GM21723 (cell line): ENCODE results near the gene PPP3CA.
A peak's percentile ranks its signal among the peaks of the same experiment; 100 is the strongest.

Experiments
- ATAC-seq: cut with Tn5 transposase; IDR thresholded peaks from one replicate; pipeline ENCODE4 v1.9.1; 2021; ENCODE audit warnings: mild to moderate bottlenecking, moderate library complexity; ENCODE audit not compliant: unreplicated experiment

PPP3CA gene

DNA sequence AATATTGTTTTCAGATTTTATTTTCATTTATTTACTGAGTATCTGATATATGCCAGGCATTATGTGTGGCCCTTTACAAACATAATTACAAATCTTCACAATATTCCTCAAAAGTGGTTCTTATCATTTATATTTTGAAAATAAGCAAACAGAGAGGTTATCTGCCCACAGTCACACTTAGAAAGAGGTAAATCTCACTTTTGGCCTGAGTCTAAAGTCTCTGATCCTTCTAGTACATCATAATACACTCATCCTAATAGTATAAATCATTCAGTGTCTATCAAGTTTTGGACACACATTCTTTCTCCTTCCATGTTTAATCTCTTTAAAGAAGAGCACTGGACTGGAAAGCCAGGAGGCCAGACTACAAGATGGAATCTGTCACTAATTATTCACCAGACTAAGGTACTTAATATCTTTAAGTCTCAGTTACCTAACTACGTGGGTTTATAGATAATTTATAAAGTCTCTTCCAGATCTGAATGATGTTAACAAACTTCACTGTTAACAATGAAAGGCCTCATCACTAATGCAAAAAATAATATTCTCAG lies 281.3 kb downstream of the PPP3CA start:
- no peak for ATAC-seq

DNA sequence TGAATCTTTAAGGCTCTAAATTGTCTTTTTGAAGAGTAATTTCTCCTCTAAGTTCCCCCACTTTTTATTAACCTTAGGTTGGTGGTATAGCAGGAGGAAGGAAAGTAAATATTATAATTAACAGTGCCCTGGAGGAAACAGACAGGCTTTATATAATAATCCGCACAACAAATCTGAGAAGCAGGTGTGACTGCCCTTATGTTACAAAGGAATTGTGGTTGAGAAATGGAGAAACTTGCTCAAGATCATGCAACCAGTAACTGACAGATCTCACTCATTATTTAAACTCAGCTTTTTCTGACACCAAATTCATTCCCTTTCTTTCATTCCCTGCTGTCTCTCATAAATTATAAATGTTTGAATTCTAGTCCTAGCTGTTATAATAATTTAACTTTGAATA lies 282.0 kb downstream of the PPP3CA start:
- no peak for ATAC-seq

DNA sequence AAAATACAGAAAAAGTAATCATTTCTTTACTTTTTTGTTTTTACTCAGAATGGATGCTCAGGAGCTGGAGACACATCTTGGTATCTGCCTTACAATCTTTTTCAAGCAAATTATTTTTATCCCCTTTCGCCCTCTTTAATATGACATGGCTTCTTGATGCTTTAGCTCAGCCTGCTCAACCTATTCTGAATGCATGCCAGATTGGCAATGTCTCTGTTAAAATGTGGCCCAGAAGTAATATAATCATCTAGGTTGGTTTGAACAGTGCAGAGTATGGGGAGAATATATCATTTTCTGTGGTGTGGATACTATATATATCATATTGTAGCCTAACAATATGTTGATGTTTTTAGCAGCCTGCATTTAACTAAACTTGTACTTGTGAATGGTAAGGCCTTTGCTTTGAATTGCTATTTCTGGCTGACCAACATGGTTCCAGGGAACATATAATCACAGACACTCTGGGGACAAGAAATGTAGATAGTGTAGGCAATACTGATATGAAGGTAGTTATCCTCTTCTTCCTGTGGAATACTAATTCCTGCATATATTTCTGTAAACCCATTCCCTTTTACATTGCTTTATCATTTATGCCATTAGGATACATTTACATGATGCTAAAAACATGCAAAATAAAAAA lies 282.7 kb downstream of the PPP3CA start:
- ATAC-seq: no peak

- ATAC-seq: no peak
Observed at GRCh38 chr4:101055392-101055791, 291.9 kb downstream of the PPP3CA start.

GRCh38 chr4:101050837-101051205 lies 296.5 kb downstream of the PPP3CA start:
- ATAC-seq: no peak

GRCh38 chr4:101050088-101050836 lies 297.1 kb downstream of the PPP3CA start:
- no peak for ATAC-seq

DNA sequence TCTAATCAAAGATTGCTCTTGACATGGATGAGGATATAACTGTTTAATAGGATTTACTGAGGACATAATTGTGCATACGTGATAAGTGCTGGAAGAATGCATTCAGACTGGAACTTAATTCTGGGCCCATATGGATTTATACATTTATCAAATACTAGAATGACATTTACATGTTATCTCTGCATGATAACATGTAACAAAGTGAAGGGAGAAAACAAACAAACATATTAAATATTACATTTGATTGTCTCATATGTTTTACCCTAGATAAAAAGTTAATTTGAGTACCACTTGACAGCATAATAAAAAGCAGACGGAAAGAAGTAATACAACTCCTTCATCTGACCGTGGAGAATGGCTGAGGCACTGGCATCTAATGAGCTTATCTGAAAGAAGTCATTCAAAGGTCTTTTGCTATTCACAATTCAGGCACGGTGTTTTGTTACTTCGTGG lies 297.8 kb downstream of the PPP3CA start:
- ATAC-seq: no peak

DNA sequence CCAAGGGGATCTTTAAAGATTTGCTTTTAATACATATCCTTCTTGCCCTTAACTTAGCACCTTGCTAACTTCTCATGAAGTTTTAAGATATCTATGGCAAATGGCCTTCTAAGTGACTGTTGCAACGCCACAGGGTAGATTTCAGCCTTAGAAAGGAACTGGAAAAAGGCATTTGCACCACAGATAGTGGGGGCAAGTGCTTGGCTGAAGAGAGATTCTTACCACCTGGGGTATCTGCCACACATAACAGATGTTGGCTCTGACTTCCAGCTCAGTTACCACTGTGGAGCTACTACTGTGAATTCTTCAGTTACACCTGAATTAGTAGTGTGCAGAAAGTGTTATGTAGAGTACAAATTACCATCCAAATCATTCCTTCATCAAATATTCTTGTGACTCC lies 302.6 kb downstream of the PPP3CA start:
- ATAC-seq: no peak

DNA sequence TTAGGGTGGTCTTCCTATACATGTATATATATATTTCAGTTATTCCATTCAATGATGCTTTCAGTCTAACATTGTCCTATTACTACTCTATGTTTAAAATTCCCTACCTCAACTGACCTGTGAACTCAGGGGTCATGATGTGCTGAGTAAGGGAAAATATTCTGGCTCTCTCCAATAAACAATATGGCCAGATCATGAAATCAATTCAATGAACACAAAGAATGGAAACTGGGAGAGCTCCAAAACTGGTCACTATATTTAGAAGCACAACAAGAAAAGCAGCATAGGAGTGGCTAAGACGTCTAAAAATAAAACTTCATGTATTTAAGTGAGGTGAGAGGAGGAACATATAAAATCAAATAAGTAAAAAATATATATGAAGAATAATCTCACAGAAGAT lies 304.5 kb downstream of the PPP3CA start:
- ATAC-seq: no peak

DNA sequence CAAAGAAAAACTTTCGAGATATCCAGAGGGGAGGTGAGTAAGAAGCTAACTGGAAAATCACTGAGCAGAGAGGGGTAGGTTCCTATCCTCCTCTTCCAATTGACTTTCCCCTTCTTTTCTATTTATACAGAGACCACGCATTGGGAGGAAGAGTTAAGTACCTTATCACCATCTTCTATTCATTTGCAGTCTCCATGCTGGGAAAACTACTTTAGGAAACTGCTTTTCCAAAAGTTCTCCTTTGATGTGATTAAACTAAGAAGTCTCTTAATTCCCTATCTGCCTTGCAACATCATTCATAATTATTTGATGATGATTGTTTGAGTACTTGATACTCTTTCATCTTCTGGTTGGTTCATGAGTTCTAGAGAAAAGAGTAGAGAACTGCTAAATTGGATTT lies 306.6 kb downstream of the PPP3CA start:
- ATAC-seq: no peak

- ATAC-seq: no peak
Observed at GRCh38 chr4:101039367-101039766, 308.0 kb downstream of the PPP3CA start.

DNA sequence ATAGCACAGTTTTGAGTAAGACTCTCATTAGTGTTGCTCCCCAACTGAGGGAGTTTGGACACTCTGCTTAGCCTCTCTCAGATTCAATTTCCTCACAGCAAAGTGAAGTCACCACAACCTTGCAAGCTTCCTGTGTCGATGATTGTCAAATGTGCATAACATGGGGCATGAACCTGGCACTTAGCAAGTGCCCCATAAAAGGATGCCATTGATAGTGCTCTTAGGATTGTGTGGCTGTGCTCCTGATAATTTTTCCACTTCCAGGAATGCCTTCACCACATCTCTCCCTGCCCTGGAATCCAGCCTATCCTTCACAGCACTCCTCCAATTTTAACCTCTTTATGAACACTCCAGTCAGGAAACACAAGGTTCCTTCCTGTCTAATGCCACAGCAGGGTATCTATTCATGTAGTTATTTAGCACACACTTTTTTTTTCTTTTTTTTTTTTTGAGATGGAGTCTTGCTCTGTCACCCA lies 309.4 kb downstream of the PPP3CA start:
- ATAC-seq: peak; percentile 59

GRCh38 chr4:101037249-101037648 lies 310.1 kb downstream of the PPP3CA start:
- no peak for ATAC-seq

- ATAC-seq: no peak
Observed at GRCh38 chr4:101035487-101035886, 311.8 kb downstream of the PPP3CA start.

DNA sequence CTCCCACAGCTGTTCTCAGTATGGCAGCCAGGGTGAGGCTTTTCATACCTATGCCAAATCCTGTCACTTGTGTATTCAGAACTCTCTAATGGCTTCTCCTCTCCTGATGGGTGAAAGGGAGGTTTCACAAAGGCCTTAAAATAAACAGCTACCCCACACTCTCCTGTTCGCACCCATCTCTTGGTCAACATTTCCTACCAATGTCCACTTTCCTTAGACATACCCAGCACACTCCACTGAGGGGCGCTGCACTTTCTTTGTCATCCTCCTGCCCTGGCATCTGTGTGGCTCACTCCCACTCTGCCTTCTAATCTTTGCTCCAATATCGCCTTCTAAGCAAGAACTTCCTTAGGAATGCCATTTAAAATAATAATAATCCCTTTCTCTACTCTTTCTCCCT lies 313.3 kb downstream of the PPP3CA start:
- no peak for ATAC-seq

DNA sequence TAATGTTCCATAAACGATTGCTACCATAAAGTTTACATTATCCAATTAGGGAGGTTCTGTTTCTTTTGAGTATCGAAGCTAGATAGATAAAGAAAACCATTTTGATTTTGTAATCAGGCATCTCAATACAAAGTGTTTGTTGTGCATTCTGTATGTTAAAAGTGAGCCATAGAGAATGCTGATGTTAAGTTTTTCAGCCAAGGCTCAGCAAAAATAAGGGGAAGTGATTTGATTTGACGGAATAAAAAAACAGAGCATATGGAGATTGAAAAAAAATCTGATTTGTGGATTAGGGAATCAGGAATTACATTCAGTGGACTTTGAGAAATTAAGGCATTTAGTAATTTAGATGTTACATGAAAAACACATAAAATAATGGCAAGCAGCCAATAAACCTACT lies 314.8 kb downstream of the PPP3CA start:
- no peak for ATAC-seq

DNA sequence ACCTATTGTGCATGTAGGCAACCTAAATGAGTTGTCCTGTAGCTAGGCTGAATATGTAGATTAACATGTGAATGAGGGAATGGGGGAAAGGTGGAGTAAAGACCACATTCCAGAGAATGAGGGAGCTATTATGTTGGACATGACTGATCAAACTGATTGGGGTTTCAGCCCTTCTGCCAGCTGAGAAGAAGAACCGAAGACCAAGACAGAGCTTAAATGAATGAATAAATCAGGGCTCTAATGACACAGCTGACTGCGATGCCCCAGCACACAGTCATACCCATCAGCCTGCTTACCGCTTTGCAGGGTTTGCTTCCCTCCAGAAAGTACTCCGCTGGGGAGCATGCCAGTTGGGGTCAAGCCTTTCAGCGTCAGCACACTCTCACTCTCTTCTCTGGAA lies 315.4 kb downstream of the PPP3CA start:
- ATAC-seq: no peak

GRCh38 chr4:101028886-101029285 lies 318.4 kb downstream of the PPP3CA start:
- ATAC-seq: no peak

- no peak for ATAC-seq
Observed at GRCh38 chr4:101027721-101028120, 319.6 kb downstream of the PPP3CA start.

DNA sequence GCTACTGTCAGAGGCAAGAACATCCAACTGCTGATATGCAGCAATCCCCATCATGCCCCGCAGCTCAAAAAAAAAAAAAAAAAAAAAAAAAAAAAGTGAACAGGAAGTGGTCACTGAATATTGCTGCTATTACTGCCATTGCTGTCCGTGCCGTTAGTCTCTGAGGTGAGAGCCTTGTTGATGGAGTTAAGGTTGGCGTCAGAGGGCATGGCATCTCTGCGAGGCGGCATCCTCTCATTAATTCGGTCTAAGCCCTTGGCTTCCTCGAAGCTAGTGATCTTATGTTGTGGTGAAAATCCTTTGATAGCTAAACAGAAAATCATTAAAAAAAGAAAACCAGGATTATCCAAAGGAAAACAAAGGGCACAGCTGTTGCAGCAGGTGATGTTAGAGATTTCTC lies 321.6 kb downstream of the PPP3CA start:
- ATAC-seq: no peak

DNA sequence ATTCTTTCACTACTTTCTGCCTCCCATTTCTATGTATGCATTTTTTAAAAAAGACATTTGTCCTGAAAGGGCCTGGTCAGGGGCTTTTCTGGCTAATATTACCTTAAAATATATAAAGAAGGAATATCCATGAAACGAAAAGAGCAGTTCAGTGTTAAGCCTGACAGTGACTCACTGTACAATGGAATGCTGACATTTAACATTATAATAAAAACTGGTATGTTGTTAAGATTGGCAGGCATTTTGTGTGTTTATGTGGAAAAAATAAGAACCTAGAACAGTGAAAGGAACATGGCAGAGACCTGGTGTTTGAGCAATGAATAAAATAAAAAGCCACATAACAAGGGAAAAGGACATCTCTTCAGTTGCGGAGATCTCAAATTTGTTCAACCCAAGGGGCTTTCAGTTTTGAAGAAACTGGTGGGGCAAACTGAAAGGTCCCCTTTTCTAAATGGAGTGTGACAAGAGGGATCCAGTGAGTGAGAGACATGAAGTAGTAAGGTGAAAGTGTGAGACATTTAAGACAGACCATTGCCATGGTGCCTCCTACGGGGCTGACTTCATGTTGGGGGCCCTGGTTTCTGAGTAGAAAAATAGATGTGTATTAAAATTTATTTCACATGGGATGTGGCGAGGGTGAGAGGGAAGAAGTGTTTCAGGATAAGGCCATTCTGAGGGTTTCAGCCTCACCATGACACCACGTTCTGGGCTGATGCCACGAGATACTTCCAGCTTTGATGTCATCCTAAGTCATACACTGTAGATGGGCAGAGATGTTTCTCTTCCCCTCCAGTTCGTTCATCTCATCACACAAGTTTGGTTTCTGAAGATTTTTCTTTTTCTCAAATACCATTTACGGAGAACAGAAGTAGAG lies 324.9 kb downstream of the PPP3CA start:
- ATAC-seq: no peak
